ENCODE data around the gene SLC25A23.

The SLC25A23 gene

GRCh38 chr19:6465663-6466062 is 6.1 kb upstream of the SLC25A23 start:
- H3K27ac ChIP-seq: no peak overlapping the region
- ChIA-PET POLR2A (ENCODE audit: low non-redundant PET) (no interaction called here), CTCF (interaction anchor here (0.7 kb wide), 1 partner anchor 543 kb away, joined by 4 read pairs; no protein-coding TSS in a partner anchor)
- TF ChIP-seq CTCF (conservative IDR thresholded peaks at IDR 0.05; ENCODE audit: low read depth): no peak
- no peak for DNase-seq (ENCODE audit: low spot score)

- DNase-seq (ENCODE audit: low spot score): peak; percentile 26
- ChIA-PET CTCF (interaction anchor here (0.6 to 0.7 kb wide), 2 partner anchors 56 to 71 kb away, joined by 3 to 4 read pairs; no protein-coding TSS in a partner anchor), POLR2A (ENCODE audit: low non-redundant PET) (interaction anchor here (1.4 kb wide), 1 partner anchor 104 kb away, joined by 5 read pairs; the partner anchor contains the start of gene CLPP)
- TF ChIP-seq CTCF (conservative IDR thresholded peaks at IDR 0.05; ENCODE audit: low read depth): no peak
- H3K27ac ChIP-seq: no peak overlapping the region
Observed at GRCh38 chr19:6465006-6465405, 5.4 kb upstream of the SLC25A23 start.

- DNase-seq (ENCODE audit: low spot score): peak; percentile 86
- no peak within 1 kb of the TSS for H3K27ac ChIP-seq
- TF ChIP-seq CTCF (conservative IDR thresholded peaks at IDR 0.05; ENCODE audit: low read depth): no peak
- ChIA-PET CTCF (interaction anchor here (0.7 kb wide), 1 partner anchor 72 kb away, joined by 3 read pairs; no protein-coding TSS in a partner anchor), POLR2A (ENCODE audit: low non-redundant PET) (interaction anchor here (0.5 to 1.4 kb wide), 3 partner anchors 82 to 503 kb away, joined by 3 to 6 read pairs (median 5); partner anchors contain the start of gene CLPP)
Observed at GRCh38 chr19:6464070-6464873, 4.7 kb upstream of the SLC25A23 start, which contains the start of gene CRB3. Gene CRB3 (plus strand): TSS chr19:6464271. CDS start chr19:6464702, 431 bp downstream.

- TF ChIP-seq CTCF (conservative IDR thresholded peaks at IDR 0.05; ENCODE audit: low read depth): peak; percentile 73
- peak; percentile 97 for DNase-seq (ENCODE audit: low spot score)
- peak overlapping the region; percentile 82 for H3K27ac ChIP-seq
- ChIA-PET POLR2A (ENCODE audit: low non-redundant PET) (no interaction called here), CTCF (interaction anchor here (1.2 kb wide), 1 partner anchor 57 kb away, joined by 3 read pairs; no protein-coding TSS in a partner anchor)
Observed at GRCh38 chr19:6460099-6460884, 700 bp upstream of the SLC25A23 start.

- peak; percentile 22 for DNase-seq (ENCODE audit: low spot score)
- POLR2A ChIA-PET (ENCODE audit: low non-redundant PET): no interaction called here
- CTCF ChIA-PET: interaction anchor here (0.6 to 1.2 kb wide), 2 partner anchors 31 to 58 kb away, joined by 3 read pairs; no protein-coding TSS in a partner anchor
- no peak for TF ChIP-seq CTCF (conservative IDR thresholded peaks at IDR 0.05; ENCODE audit: low read depth)
- peak overlapping the region; percentile 82 for H3K27ac ChIP-seq
Observed at GRCh38 chr19:6458695-6459261, 814 bp downstream of the SLC25A23 start.
